IPS-18a (cell line): ENCODE results near the gene PBRM1.

Experiments
- H3K27ac ChIP-seq: one replicate; pipeline ENCODE4 v1.5.1; 2013; ENCODE audit warnings: low read length
- H3K27me3 ChIP-seq: one replicate; pipeline ENCODE4 v1.6.1; 2013; ENCODE audit warnings: mild to moderate bottlenecking, low read length; ENCODE audit not compliant: control insufficient read depth, insufficient read depth
- H3K36me3 ChIP-seq: one replicate; pipeline ENCODE4 v1.6.1; 2013; ENCODE audit warnings: low read depth, low read length; ENCODE audit not compliant: control insufficient read depth
- H3K4me1 ChIP-seq: one replicate; pipeline ENCODE4 v1.6.1; 2013; ENCODE audit warnings: low read depth, low read length; ENCODE audit not compliant: control insufficient read depth
- H3K4me3 ChIP-seq: one replicate; pipeline ENCODE4 v1.5.1; 2013; ENCODE audit warnings: low read length
- H3K9ac ChIP-seq: one replicate; pipeline ENCODE4 v1.6.1; 2013; ENCODE audit warnings: mild to moderate bottlenecking, low read length, moderate library complexity
- H3K9me3 ChIP-seq: one replicate; pipeline ENCODE4 v1.6.1; 2013; ENCODE audit warnings: low read depth, low read length; ENCODE audit not compliant: control insufficient read depth

The PBRM1 gene

DNA sequence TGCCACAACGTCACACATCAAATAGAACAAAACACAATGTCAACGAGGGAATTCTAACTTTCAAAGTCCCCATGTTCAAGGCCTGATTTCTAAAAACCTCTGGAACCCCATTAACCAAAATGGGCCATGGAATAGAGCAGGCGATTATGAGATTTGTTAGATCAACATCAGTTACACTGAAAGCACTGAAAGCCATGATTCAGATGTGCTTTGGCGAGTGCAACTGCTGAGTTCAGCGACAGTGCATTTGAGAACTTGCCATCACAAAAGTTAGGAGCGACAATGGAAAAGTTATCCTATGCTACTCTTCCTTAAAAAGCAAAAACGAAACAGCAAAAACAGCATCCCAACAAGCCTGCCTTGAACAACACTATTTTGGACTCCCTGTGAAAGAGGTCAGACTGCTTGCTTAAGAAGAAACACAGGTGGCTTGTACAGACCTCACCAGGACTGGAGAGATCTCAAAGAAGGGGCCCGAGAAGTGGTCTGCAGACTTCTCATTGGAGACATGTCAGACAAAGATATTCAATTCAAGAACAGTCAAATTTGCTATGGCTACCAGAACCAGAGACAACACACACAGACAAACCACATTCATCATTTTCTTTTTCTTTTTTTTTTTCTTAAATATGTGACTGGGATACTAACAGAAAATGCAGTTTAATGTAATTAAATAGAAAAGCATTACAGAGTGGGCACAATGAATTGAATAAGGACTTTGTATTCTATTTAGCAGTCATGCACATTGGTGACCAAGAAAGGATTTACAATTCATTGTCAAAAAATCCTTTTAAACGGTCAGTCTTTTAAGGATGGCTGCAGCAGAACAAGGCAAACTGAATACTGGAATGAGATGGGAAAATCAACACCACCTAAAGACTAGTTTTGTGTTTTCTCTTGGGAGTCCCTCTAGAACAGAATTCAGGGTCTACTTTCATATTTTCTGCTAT is 128.4 kb downstream of the PBRM1 start:
- no peaks in the 10 kb centered on the region for H3K9me3 ChIP-seq
- no peak overlapping the region for H3K27ac ChIP-seq
- no peak overlapping the region for H3K4me3 ChIP-seq
- H3K4me1 ChIP-seq, result no peaks in the 10 kb centered on the region
- H3K9ac ChIP-seq, result no peak overlapping the region
- H3K36me3 ChIP-seq, result peaks cover 62% of the 10 kb centered on the region
- H3K27me3 ChIP-seq, result no peaks in the 10 kb centered on the region

- H3K9ac ChIP-seq, result no peak overlapping the region
- no peaks in the 10 kb centered on the region for H3K9me3 ChIP-seq
- no peak overlapping the region for H3K4me3 ChIP-seq
- H3K4me1 ChIP-seq, result no peaks in the 10 kb centered on the region
- no peaks in the 10 kb centered on the region for H3K27me3 ChIP-seq
- H3K36me3 ChIP-seq, result peaks cover 58% of the 10 kb centered on the region
- no peak overlapping the region for H3K27ac ChIP-seq
Observed at GRCh38 chr3:52555056-52555455, 130.7 kb downstream of the PBRM1 start.

DNA sequence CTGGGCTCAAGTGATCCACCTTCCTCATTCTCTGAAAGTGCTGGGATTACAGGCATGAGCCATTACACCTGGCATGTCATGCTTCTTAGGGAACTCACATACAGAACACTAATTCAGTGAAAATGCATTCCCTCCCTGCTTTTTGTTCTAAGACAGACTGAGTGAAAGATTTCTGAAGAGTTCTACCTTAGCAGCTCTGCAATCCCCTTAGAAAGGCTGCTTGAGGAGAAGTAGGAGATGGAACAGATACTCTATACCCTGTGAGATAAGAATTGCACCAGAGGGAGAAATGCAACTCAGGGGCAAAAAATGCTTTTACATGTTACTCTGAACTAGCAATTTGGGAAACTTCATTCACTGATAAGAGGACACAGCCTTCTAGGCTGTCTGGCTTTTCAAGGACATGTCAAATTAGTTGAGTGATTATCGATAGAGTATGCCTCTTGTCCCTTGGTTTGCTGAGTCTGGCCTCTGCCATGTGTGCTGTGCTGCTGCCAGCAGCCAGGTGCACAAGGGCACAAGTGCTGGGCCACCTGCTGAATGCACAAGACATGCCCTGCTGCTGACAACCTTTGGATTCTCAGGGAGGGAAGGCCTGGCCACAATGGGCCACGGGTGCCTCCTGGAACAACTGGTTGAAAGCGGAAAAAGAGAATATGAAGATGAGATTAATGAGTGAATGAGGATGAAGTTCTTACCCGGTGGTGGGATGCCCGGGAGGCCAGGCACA is 131.5 kb downstream of the PBRM1 start:
- Histone ChIP-seq H3K9me3 (no peaks in the 10 kb centered on the region), H3K4me3 (no peak overlapping the region), H3K36me3 (peaks cover 50% of the 10 kb centered on the region), H3K9ac (no peak overlapping the region), H3K27ac (no peak overlapping the region), H3K27me3 (no peaks in the 10 kb centered on the region), H3K4me1 (no peaks in the 10 kb centered on the region)

DNA sequence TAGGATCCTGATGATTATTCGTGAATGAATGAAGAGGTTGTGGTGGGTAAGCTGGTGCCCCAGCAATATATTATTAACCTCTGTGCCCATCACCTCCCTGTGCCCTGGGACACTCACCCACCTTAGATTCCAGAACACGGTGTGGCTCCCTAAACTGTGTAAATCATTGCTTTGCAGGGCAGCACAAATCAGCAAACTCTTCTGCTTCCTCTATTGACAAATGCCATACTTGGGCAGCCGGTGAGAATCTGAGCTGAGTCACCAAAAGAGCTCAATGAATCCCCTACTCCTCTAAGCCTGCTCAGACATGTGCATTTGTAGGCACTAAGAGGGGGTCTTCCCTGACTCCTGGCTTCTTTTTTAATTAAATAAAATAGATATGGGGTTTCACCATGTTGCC is 133.6 kb downstream of the PBRM1 start:
- H3K27me3 ChIP-seq, result no peaks in the 10 kb centered on the region
- H3K4me3 ChIP-seq, result no peak overlapping the region
- no peaks in the 10 kb centered on the region for H3K4me1 ChIP-seq
- H3K9ac ChIP-seq, result no peak overlapping the region
- H3K36me3 ChIP-seq, result peaks cover 39% of the 10 kb centered on the region
- H3K27ac ChIP-seq, result no peak overlapping the region
- no peaks in the 10 kb centered on the region for H3K9me3 ChIP-seq

GRCh38 chr3:52551118-52551517 is 134.6 kb downstream of the PBRM1 start:
- no peaks in the 10 kb centered on the region for H3K9me3 ChIP-seq
- peaks cover 48% of the 10 kb centered on the region for H3K36me3 ChIP-seq
- H3K27ac ChIP-seq, result no peak overlapping the region
- H3K9ac ChIP-seq, result no peak overlapping the region
- no peaks in the 10 kb centered on the region for H3K27me3 ChIP-seq
- no peaks in the 10 kb centered on the region for H3K4me1 ChIP-seq
- H3K4me3 ChIP-seq, result no peak overlapping the region

DNA sequence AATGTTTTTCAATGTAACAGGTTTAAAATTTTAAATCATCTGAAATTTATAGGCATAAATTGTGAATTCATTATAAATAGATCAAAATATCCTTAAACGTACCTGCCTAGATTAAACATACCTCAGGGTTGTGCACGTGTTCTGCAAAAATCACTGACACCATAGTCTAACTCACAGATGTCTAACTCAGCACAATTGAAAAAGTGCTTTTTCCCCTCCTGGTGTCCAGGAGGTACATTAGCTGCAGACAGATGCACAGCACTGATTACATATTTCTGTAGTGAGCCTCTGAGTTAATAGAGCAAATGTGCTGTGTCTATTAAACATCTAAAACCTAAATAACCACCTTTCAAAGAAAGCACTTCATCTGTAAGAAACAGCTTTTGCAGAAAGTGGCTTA is 138.6 kb downstream of the PBRM1 start:
- Histone ChIP-seq H3K27me3 (no peaks in the 10 kb centered on the region), H3K4me1 (no peaks in the 10 kb centered on the region), H3K4me3 (no peak overlapping the region), H3K27ac (no peak overlapping the region), H3K9me3 (no peaks in the 10 kb centered on the region), H3K9ac (no peak overlapping the region), H3K36me3 (peaks cover 40% of the 10 kb centered on the region)

DNA sequence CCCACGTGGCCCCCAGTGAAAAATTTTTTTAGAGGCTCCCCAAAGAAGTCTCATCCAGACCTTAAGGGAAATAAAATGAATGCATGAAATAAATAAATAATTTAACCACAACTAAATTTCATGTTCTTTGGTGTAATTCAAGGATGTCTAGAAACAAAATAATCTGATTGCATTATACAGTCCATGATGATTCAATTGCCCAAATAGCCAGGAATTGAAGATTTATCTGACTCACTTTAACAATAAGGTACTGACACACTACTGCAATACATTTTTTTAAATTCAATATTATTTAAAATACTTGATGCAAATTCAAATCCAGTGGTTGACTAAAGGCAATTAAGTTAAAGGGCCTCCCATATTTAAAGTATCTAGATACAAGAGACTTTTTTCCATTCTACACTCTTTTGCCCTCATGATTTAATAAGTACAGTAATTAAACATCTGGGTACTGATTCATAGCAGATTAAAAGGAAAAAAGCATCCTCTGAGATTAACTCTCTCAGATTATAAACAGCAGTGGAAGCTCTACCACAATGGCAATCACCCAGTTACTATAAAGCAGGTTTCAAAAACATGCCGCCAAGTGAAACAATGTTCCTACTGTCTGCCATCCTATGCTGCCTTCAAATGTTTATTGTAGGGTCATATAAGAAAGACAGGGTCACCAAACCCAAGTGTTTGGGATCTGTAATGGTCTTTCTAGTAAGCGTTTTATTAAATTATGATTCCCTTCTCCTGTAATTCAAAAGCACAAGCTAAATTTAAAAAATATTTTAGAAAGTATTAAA is 139.4 kb downstream of the PBRM1 start:
- H3K36me3 ChIP-seq, result peaks cover 37% of the 10 kb centered on the region
- no peaks in the 10 kb centered on the region for H3K27me3 ChIP-seq
- H3K4me1 ChIP-seq, result no peaks in the 10 kb centered on the region
- H3K4me3 ChIP-seq, result no peak overlapping the region
- no peak overlapping the region for H3K27ac ChIP-seq
- H3K9me3 ChIP-seq, result no peaks in the 10 kb centered on the region
- H3K9ac ChIP-seq, result no peak overlapping the region

GRCh38 chr3:52544937-52545336 is 140.8 kb downstream of the PBRM1 start:
- peaks cover 44% of the 10 kb centered on the region for H3K36me3 ChIP-seq
- H3K4me1 ChIP-seq, result no peaks in the 10 kb centered on the region
- H3K9me3 ChIP-seq, result no peaks in the 10 kb centered on the region
- H3K27me3 ChIP-seq, result no peaks in the 10 kb centered on the region
- H3K27ac ChIP-seq, result no peak overlapping the region
- no peak overlapping the region for H3K4me3 ChIP-seq
- H3K9ac ChIP-seq, result no peak overlapping the region

- no peak overlapping the region for H3K27ac ChIP-seq
- H3K4me1 ChIP-seq, result peaks cover 10% of the 10 kb centered on the region
- no peak overlapping the region for H3K9ac ChIP-seq
- H3K4me3 ChIP-seq, result no peak overlapping the region
- H3K9me3 ChIP-seq, result no peaks in the 10 kb centered on the region
- H3K27me3 ChIP-seq, result no peaks in the 10 kb centered on the region
- H3K36me3 ChIP-seq, result peaks cover 28% of the 10 kb centered on the region
Observed at GRCh38 chr3:52541050-52541449, 144.7 kb downstream of the PBRM1 start.

- Histone ChIP-seq H3K36me3 (peaks cover 19% of the 10 kb centered on the region), H3K27ac (no peak overlapping the region), H3K27me3 (no peaks in the 10 kb centered on the region), H3K4me1 (peaks cover 20% of the 10 kb centered on the region), H3K4me3 (no peak overlapping the region), H3K9me3 (no peaks in the 10 kb centered on the region), H3K9ac (no peak overlapping the region)
Observed at GRCh38 chr3:52539010-52539653, 146.6 kb downstream of the PBRM1 start.
